GM12878 (cell line): Measurements from ENCODE around the gene MKRN2. TPM values are rescaled to one million over a fixed set of nuclear protein-coding genes. Genes with fewer than 3 reads are reported as not detected.

Source experiments
- ATAC-seq: fragments of 200-7000 bp; cut with Tn5 transposase; 3 replicates; pipeline ENCODE4 v1.9.1; 2020; ENCODE audit warnings: mild to moderate bottlenecking, moderate library complexity
- BruUV-seq: library from RNA; stranded (reverse); fragments of 400-500 nt; replicated peaks from 2 replicates; lab custom pipeline; 2021; lab: Mats Ljungman, UMichigan
- CTCF ChIA-PET: fragments of 300-600 bp; sonication (Branson Sonifier 250); formaldehyde crosslinking; extraction: SDS; loops from one replicate; lab custom pipeline; 2021; ENCODE audit warnings: inconsistent platforms; lab: Yijun Ruan, JAX
- POLR2A ChIA-PET: fragments of 350-600 bp; formaldehyde crosslinking; extraction: SDS; loops from one replicate; lab custom pipeline; 2021; ENCODE audit warnings: inconsistent platforms; lab: Charles Lee
- RAD21 ChIA-PET: fragments of 300-600 bp; sonication (Branson Sonifier 250); formaldehyde crosslinking; loops from one replicate; lab custom pipeline; 2023; ENCODE audit warnings: antibody characterized with exemption; ENCODE audit not compliant: unreplicated experiment; lab: Charles Lee
- SMC1A ChIA-PET: fragments of 300-600 bp; sonication (Branson Sonifier 250); formaldehyde crosslinking; loops from one replicate; lab custom pipeline; 2023; ENCODE audit not compliant: unreplicated experiment, uncharacterized antibody; lab: Charles Lee
- DNase-seq: peaks from one replicate; pipeline ENCODE4 v3.0.0-alpha.2; 2011; ENCODE audit warnings: low read depth, low spot score
- FAIRE-seq: peaks from 3 replicates; lab custom pipeline; 2011; peaks lifted over from hg19 to GRCh38; lab: Jason Lieb, UNC
- H2AFZ ChIP-seq: 2 replicates; pipeline ENCODE4 v1.6.0; 2011; ENCODE audit warnings: low read depth, low read length, control low read depth; ENCODE audit not compliant: control insufficient read depth
- H3K27ac ChIP-seq: 2 replicates; pipeline ENCODE4 v1.5.1; 2011; ENCODE audit warnings: control low read depth; ENCODE audit not compliant: control insufficient read depth, insufficient read depth
- H3K27me3 ChIP-seq, 2 experiments: replicated peaks in 1 of 2; 2 replicates each; pipeline versions ENCODE4 v1.6.0 to v1.6.1; 2011; ENCODE audit warnings: low read length in 1 of 2; ENCODE audit not compliant: control insufficient read depth in 2 of 2, insufficient read depth in 2 of 2
- H3K36me3 ChIP-seq, 2 experiments: 2 replicates each; pipeline ENCODE4 v1.5.1; 2011; ENCODE audit warnings: low read length in 1 of 2; ENCODE audit not compliant: control insufficient read depth in 2 of 2, insufficient read depth in 2 of 2
- H3K4me1 ChIP-seq: 2 replicates; pipeline ENCODE4 v1.6.1; 2011; ENCODE audit warnings: mild to moderate bottlenecking, low read length, moderate library complexity, mixed read lengths; ENCODE audit not compliant: control insufficient read depth, insufficient read depth
- H3K4me2 ChIP-seq: 2 replicates; pipeline ENCODE4 v1.6.0; 2011; ENCODE audit warnings: control low read depth; ENCODE audit not compliant: control insufficient read depth, insufficient read depth
- H3K4me3 ChIP-seq: fragments of 200-600 bp; sonication (generic); 2 replicates; pipeline ENCODE4 v1.5.1; 2016
- H3K79me2 ChIP-seq: 2 replicates; pipeline ENCODE4 v1.6.0; 2011; ENCODE audit warnings: low read length; ENCODE audit not compliant: control insufficient read depth, insufficient read depth
- H3K9ac ChIP-seq: 2 replicates; pipeline ENCODE4 v1.8.0; 2011; ENCODE audit warnings: low read length, control low read depth, mixed read lengths; ENCODE audit not compliant: control insufficient read depth, insufficient read depth
- H3K9me3 ChIP-seq: replicated peaks from 3 replicates; pipeline ENCODE4 v1.5.1; 2011; ENCODE audit warnings: mild to moderate bottlenecking, low read length; ENCODE audit not compliant: control insufficient read depth, insufficient read depth
- H4K20me1 ChIP-seq: 2 replicates; pipeline ENCODE4 v1.6.0; 2011; ENCODE audit not compliant: control insufficient read depth, insufficient read depth
- CEBPZ ChIP-seq: fragments of 150-350 bp; IDR thresholded peaks from 2 replicates; pipeline ENCODE4 v1.6.1; 2016; ENCODE audit warnings: low read depth, low read length
- CHD2 ChIP-seq: IDR thresholded peaks from 2 replicates; pipeline ENCODE4 v1.6.1; 2011; ENCODE audit warnings: low read depth, low read length, improper control_type of control experiment, borderline replicate concordance
- CHD4 ChIP-seq: fragments of 200-600 bp; sonication (generic); IDR thresholded peaks from 2 replicates; pipeline ENCODE4 v1.6.1; 2016; ENCODE audit warnings: mild to moderate bottlenecking
- EP300 ChIP-seq, 2 experiments: fragments of 150-350 bp in 1 of 2; IDR thresholded peaks; 2 replicates each; pipeline ENCODE4 v1.6.1; 2011 to 2012; ENCODE audit warnings: low read depth in 2 of 2, low read length in 2 of 2, borderline replicate concordance in 1 of 2, improper control_type of control experiment in 1 of 2, inconsistent platforms in 1 of 2; ENCODE audit not compliant: control insufficient read depth in 1 of 2
- HDAC2 ChIP-seq: fragments of 200-600 bp; sonication (generic); IDR thresholded peaks from 2 replicates; pipeline ENCODE4 v1.6.1; 2017
- HSF1 ChIP-seq: fragments of 150-350 bp; IDR thresholded peaks from 2 replicates; pipeline ENCODE4 v1.6.1; 2014; ENCODE audit warnings: mild to moderate bottlenecking, low read depth, low read length
- IKZF2 ChIP-seq, 2 experiments: fragments of 450-650 bp; IDR thresholded peaks; 2 replicates each; pipeline ENCODE4 v1.6.1; 2017; ENCODE audit warnings: mild to moderate bottlenecking in 2 of 2, moderate library complexity in 2 of 2
- PBX3 ChIP-seq: IDR thresholded peaks from 2 replicates; pipeline ENCODE4 v1.6.1; 2011; ENCODE audit warnings: mild to moderate bottlenecking, low read depth, low read length, moderate library complexity; ENCODE audit not compliant: insufficient replicate concordance
- PRDM15 ChIP-seq: fragments of 450-650 bp; formaldehyde crosslinking; IDR thresholded peaks from 2 replicates; pipeline ENCODE4 v1.4.0; 2020; ENCODE audit warnings: mild to moderate bottlenecking, moderate library complexity
- RCOR1 ChIP-seq: conservative IDR thresholded peaks from 2 replicates; pipeline ENCODE4 v1.6.1; 2012; ENCODE audit warnings: low read depth, low read length, improper control_type of control experiment
- SREBF1 ChIP-seq: IDR thresholded peaks from 2 replicates; pipeline ENCODE4 v1.6.1; 2012; ENCODE audit warnings: mild to moderate bottlenecking, low read length
- STAT3 ChIP-seq: IDR thresholded peaks from 2 replicates; pipeline ENCODE4 v1.6.1; 2011; ENCODE audit warnings: low read depth, low read length, improper control_type of control experiment
- TAF1 ChIP-seq: IDR thresholded peaks from 2 replicates; pipeline ENCODE4 v1.6.1; 2011; ENCODE audit warnings: mild to moderate bottlenecking, low read depth, low read length, borderline replicate concordance
- TBL1XR1 ChIP-seq: IDR thresholded peaks from 2 replicates; pipeline ENCODE4 v1.6.1; 2012; ENCODE audit warnings: low read depth, low read length, improper control_type of control experiment
- TCF7 ChIP-seq: IDR thresholded peaks from 2 replicates; pipeline ENCODE4 v1.6.1; 2014; ENCODE audit warnings: antibody characterized with exemption, borderline replicate concordance
- ZSCAN29 ChIP-seq: fragments of 450-650 bp; IDR thresholded peaks from 2 replicates; pipeline ENCODE4 v1.6.1; 2017; ENCODE audit warnings: mild to moderate bottlenecking, moderate library complexity
- WGBS: methylation state at CpG from one replicate; pipeline ENCODE4 v1.1.6; 2016; ENCODE audit warnings: low lambda C conversion rate; ENCODE audit not compliant: insufficient replicate concordance, insufficient coverage; ENCODE audit errors: missing lambda C conversion rate; 5-methylcytosine and 5-hydroxymethylcytosine counted together
- in situ Hi-C: fragments of 300-500 bp; cut with MboI; formaldehyde crosslinking; loops from 9 replicates; pipeline ENCODE4 v1.14.3; 2018; ENCODE audit warnings: mixed read lengths
- intact Hi-C: fragments of 100-400 bp; cut with micrococcal nuclease; formaldehyde crosslinking; loops from one replicate; pipeline ENCODE4 v1.14.2; 2022; ENCODE audit not compliant: unreplicated experiment
- polyA plus RNA-seq, 11 experiments: library from polyadenylated mRNA; depleted of rRNA in 4 of 11; unstranded in 6 of 11; stranded (reverse) in 5 of 11; fragments of >200 nt; fragmentation: Nextera tagmentation in 4 of 11; fragmentation: Illumina TruSeq in 1 of 11; extraction: Ambion mirVana in 4 of 11; extraction: Trizol in 1 of 11; gene quantifications; 1 replicate in 1 of 11; 2 replicates in 10 of 11; pipeline versions ENCODE4 v1.2.1 to v1.2.3, GENCODE V29; 2011 to 2016; ENCODE audit warnings: inconsistent platforms in 2 of 11, missing spikeins in 2 of 11, low read depth in 1 of 11
- total RNA-seq, 4 experiments: library from RNA; depleted of rRNA in 3 of 4; stranded (reverse); fragments of >200 nt in 3 of 4; fragmentation: Illumina TruSeq in 1 of 4; extraction: Trizol in 1 of 4; gene quantifications; 2 replicates each; pipeline versions ENCODE4 v1.2.1 to v1.2.3, GENCODE V29; 2013 to 2021

MKRN2 gene
- total and polyA plus RNA-seq, 10 of the 15 experiments (the other 5 are each of a cell fraction or from before 2014, with no cell fraction given), result 15.4 to 40.7 (median 34.4) TPM

GRCh38 chr3:12591456-12591855, 34.6 kb downstream of the MKRN2 start:
- H3K9ac ChIP-seq, result no peak overlapping the region
- SMC1A ChIA-PET, result no interaction called here
- H3K4me2 ChIP-seq, result no peak overlapping the region
- in situ Hi-C loops (no loop called here), intact Hi-C loops (no loop called here)
- no peak overlapping the region for H2AFZ ChIP-seq
- no peaks in the 10 kb centered on the region for H3K9me3 ChIP-seq
- RAD21 ChIA-PET, result no interaction called here
- H3K36me3 ChIP-seq, result peaks cover 25 to 38% of the 10 kb centered on the region in 2 experiments
- no peaks in the 10 kb centered on the region for H4K20me1 ChIP-seq
- CTCF ChIA-PET, result interaction anchor here (1.0 kb wide), 1 partner anchor 14 kb away, joined by 3 read pairs; no protein-coding TSS in a partner anchor
- no peak overlapping the region for H3K27ac ChIP-seq
- FAIRE-seq, result no peak
- no peaks in the 10 kb centered on the region for H3K79me2 ChIP-seq
- BruUV-seq, result no TSS peak
- no peaks in the 10 kb centered on the region for H3K27me3 ChIP-seq
- H3K4me3 ChIP-seq, result no peak overlapping the region
- WGBS, result 56% methylated on average over 6 of the region's 6 CpGs
- ATAC-seq, result no peak
- POLR2A ChIA-PET, result no interaction called here
- no peak for DNase-seq
- peaks cover 2% of the 10 kb centered on the region; the same call in 1 of the 2 replicates for H3K4me1 ChIP-seq
- TF ChIP-seq TAF1, result no peak
- no peak for TF ChIP-seq TCF7
- no peak for TF ChIP-seq RCOR1
- no peak for TF ChIP-seq EP300 (IDR thresholded peaks at IDR 0.05; ENCODE audit: borderline replicate concordance in 1 of 2, control insufficient read depth in 1 of 2, low read depth in 2 of 2, low read length in 2 of 2)
- no peak for TF ChIP-seq CHD2
- no peak for TF ChIP-seq CEBPZ
- TF ChIP-seq PRDM15, result no peak
- TF ChIP-seq ZSCAN29, result no peak
- TF ChIP-seq IKZF2 (IDR thresholded peaks at IDR 0.05), result no peak
- TF ChIP-seq STAT3, result no peak
- no peak for TF ChIP-seq CHD4
- no peak for TF ChIP-seq HDAC2
- TF ChIP-seq TBL1XR1, result no peak
- TF ChIP-seq HSF1, result no peak
- no peak for TF ChIP-seq PBX3
- TF ChIP-seq SREBF1, result no peak
